GM18508 (cell line): ENCODE measurements around the gene C1QTNF2.
"Not testable (repeated sequence)": the region's sequence is repeated elsewhere in the genome, so short reads cannot be mapped to it uniquely, and the experiment has no call there.

Experiments
- ATAC-seq: cut with Tn5 transposase; IDR thresholded peaks from one replicate; pipeline ENCODE4 v1.9.1; 2021; ENCODE audit warnings: moderate number of reproducible peaks; ENCODE audit not compliant: insufficient read depth, unreplicated experiment

C1QTNF2 gene

GRCh38 chr5:160348080-160348479 is 22.3 kb downstream of the C1QTNF2 start:
- ATAC-seq: no peak

GRCh38 chr5:160347448-160347847 is 23.0 kb downstream of the C1QTNF2 start:
- ATAC-seq: no peak

GRCh38 chr5:160342413-160342941 is 27.9 kb downstream of the C1QTNF2 start:
- ATAC-seq: no peak

GRCh38 chr5:160341309-160341870 is 29.0 kb downstream of the C1QTNF2 start:
- ATAC-seq: no peak

- not testable (repeated sequence) for ATAC-seq
Observed at GRCh38 chr5:160340513-160340912, 29.9 kb downstream of the C1QTNF2 start.

- ATAC-seq: no peak
Observed at GRCh38 chr5:160339406-160340130, 30.9 kb downstream of the C1QTNF2 start.

GRCh38 chr5:160334716-160335115 is 35.7 kb downstream of the C1QTNF2 start:
- not testable (repeated sequence) for ATAC-seq

- ATAC-seq: no peak
Observed at GRCh38 chr5:160333721-160334120, 36.7 kb downstream of the C1QTNF2 start.

- ATAC-seq: no peak
Observed at GRCh38 chr5:160330212-160330611, 40.2 kb downstream of the C1QTNF2 start.

- no peak for ATAC-seq
Observed at GRCh38 chr5:160327818-160328217, 42.6 kb downstream of the C1QTNF2 start.

- ATAC-seq: no peak
Observed at GRCh38 chr5:160326981-160327380, 43.4 kb downstream of the C1QTNF2 start.

GRCh38 chr5:160325716-160326115 is 44.7 kb downstream of the C1QTNF2 start:
- no peak for ATAC-seq

GRCh38 chr5:160324886-160325285 is 45.5 kb downstream of the C1QTNF2 start:
- no peak for ATAC-seq

GRCh38 chr5:160318409-160318808 is 52.0 kb downstream of the C1QTNF2 start:
- ATAC-seq: no peak

- ATAC-seq: no peak
Observed at GRCh38 chr5:160317434-160317833, 53.0 kb downstream of the C1QTNF2 start.

- ATAC-seq: no peak
Observed at GRCh38 chr5:160315968-160316367, 54.5 kb downstream of the C1QTNF2 start.

- ATAC-seq: no peak
Observed at GRCh38 chr5:160312960-160313727, 57.3 kb downstream of the C1QTNF2 start.

- no peak for ATAC-seq
Observed at GRCh38 chr5:160312134-160312959, 58.1 kb downstream of the C1QTNF2 start, which contains the start of gene CCNJL. CCNJL (minus strand) TSS chr5:160312564; CDS start chr5:160311923, 641 bp downstream.

GRCh38 chr5:160311491-160312133 is 58.8 kb downstream of the C1QTNF2 start:
- no peak for ATAC-seq
